ENCODE results near the gene ACOT9.

- no peak for TF ChIP-seq CTCF (conservative IDR thresholded peaks at IDR 0.05; ENCODE audit: low read length)
- TF ChIP-seq EZH2phosphoT487 (IDR thresholded peaks at IDR 0.05; ENCODE audit: borderline replicate concordance) = no peak
These were observed at the start of gene ACOT9 for GRCh38 chrX:23742697-23743622.

Measured in Loucy (cell line).